ENCODE results near the gene TRAFD1.
A peak's percentile ranks its signal among the peaks of the same experiment; 100 is the strongest.
"Not testable (repeated sequence)": the region's sequence is repeated elsewhere in the genome, so short reads cannot be mapped to it uniquely, and the experiment has no call there.

TRAFD1 gene

DNA sequence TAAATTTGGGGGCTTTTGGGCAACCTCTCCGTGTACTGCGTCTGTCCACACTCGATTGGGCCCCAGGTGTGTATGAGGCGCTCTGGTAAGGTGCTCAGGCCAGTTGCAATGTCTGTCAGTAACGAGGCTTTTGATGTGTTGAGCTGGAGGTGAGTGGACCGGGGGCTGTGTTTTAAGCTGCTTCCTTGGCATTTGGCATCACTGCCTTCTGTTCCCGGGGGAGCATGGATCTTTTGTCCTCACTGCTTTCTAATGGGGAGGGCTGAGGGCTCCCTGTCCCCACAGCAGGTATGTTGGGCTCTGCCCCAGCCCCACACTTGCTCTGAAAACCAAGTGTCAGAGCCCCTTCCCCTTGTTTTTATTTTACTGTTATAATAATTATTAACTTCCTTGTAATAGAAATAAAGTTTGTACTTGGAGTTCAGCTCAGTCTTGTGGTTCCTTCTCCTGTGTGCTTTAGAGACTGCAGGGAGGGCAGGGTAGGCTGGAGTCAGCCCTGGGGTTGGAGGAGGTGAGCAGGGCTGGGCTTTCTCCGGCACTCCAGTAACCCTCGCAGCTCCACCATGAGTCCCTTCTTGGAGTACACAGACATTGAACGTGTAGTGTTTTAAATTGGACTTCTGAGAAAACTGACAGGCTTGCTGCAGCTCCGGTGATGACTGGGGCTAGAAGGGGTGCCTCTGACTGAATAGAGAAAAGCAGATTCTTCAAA lies 28.0 kb downstream of the TRAFD1 start:
- no peak for DNase-seq

- DNase-seq = no peak
Observed at GRCh38 chr12:112153893-112154219, 28.5 kb downstream of the TRAFD1 start.

GRCh38 chr12:112158461-112159145 lies 33.2 kb downstream of the TRAFD1 start:
- DNase-seq = not testable (repeated sequence)

DNA sequence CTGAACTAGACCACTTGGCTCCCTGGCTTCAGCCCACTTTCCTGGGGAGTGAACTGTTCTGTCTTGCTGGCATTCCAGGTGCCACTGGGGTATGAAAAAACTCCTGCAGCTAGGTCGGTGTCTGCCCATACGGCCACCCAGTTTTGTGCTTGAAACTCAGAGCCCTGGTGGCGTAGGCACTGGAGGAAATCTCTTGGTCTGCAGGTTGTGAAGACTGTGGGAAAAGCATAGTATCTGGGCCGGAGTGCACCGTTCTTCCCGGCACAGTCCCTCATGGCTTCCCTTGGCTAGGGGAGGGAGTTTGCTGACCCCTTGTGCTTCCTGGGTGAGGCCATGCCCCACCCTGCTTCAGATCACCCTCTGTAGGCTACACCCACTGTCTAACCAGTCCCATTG lies 33.8 kb downstream of the TRAFD1 start:
- no peak for DNase-seq

- DNase-seq = no peak
Observed at GRCh38 chr12:112160611-112161010, 35.3 kb downstream of the TRAFD1 start.

DNA sequence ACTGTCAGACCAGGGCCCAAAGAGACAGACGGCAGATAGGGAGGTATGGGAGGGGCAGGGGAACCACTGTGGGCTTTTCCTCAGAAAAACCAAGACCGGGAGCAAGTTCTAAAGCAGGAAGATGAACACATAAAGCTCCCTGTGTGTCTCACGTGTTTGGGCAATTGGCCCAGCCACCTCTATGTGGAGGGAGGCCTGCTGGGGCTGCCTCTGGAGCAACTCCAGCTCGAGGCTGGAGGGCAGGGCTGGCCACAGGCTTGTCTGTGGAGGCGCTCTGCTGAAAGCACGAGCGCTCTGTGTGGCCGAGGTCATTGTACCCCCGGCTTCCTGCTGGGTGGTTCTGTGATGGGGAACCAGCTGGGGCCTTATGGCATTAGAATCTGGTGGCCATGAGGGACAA lies 36.4 kb downstream of the TRAFD1 start:
- DNase-seq = no peak

DNA sequence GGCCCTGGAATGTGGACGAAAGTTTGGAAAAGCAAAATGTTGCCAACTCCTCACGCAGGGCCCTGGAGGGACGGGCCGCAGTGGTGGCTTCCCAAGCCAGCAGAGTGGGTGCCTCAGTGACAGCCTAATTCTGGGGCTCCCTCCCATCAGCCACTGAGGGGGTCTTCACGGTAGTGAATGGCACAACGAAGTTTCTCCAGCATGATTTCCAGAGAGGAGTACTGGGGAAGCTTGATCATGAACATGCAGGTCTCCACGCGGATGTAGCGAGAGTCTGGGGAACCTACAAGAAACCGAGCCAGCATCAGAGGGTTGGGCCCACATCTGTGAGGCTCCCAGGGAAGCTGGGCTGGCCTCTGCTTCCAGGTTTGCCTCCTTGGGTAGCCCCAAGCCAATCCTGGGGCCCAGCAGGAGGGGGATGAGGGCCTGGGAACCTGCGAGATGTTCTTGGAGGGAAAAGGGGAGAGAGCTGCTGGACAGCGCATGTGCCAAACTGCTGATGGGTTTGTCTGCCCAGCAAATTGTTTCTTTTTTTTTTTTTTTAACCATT lies 37.0 kb downstream of the TRAFD1 start:
- DNase-seq = no peak

- DNase-seq = peak in 1 of 56 donors; percentile 30
Observed at GRCh38 chr12:112163056-112163455, 37.7 kb downstream of the TRAFD1 start.

DNA sequence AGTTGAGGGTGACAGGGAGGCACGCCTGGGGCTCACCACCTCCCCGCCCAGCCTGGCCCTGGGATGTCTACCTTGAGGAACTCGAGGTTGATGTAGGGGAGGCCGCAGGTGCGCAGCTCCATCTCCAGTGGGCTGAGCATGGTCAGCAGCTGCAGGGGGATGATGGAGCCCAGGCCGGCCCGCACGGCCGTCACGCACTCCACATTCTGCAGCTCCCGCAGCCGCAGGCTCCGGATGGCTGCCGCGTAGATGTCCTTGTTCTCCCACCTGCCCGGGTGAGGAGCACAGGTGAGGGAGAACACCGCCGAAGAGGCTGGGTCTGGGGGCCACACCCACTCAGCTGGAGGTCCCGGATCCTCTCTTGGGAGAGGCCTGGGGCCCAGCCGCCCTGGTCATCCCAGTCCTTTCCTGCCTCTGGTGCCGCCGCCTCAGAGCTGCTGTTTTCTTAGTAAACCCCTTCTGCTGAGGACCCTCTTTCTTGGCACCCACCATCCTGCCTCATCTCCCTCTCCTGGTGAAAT lies 38.2 kb downstream of the TRAFD1 start:
- no peak for DNase-seq

GRCh38 chr12:112164011-112164660 lies 38.8 kb downstream of the TRAFD1 start:
- DNase-seq = no peak

- no peak for DNase-seq
Observed at GRCh38 chr12:112165624-112166023, 40.3 kb downstream of the TRAFD1 start.

- DNase-seq = no peak
Observed at GRCh38 chr12:112166051-112167015, 41.0 kb downstream of the TRAFD1 start.

DNA sequence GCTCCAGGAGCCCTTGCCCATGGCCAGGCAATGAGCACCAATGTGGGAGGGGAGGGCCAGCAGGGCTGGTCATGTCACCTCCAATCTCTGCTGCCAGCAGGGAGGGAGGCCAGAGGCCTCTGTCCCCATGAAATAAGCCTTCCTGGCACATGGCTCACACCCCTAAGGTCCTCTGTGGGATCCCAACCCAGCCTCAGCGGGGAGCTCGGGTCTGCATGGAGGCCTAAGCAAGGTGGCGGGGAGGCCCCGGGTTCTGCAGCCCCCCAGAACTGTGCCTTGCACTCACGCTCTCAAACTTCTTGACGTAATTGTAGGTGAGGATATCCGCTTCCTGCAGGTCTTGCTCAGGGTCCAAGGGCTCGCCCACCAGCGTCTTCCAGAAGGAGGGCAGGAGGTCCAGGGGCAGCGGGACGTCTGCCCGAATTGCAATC lies 41.7 kb downstream of the TRAFD1 start:
- no peak for DNase-seq

DNA sequence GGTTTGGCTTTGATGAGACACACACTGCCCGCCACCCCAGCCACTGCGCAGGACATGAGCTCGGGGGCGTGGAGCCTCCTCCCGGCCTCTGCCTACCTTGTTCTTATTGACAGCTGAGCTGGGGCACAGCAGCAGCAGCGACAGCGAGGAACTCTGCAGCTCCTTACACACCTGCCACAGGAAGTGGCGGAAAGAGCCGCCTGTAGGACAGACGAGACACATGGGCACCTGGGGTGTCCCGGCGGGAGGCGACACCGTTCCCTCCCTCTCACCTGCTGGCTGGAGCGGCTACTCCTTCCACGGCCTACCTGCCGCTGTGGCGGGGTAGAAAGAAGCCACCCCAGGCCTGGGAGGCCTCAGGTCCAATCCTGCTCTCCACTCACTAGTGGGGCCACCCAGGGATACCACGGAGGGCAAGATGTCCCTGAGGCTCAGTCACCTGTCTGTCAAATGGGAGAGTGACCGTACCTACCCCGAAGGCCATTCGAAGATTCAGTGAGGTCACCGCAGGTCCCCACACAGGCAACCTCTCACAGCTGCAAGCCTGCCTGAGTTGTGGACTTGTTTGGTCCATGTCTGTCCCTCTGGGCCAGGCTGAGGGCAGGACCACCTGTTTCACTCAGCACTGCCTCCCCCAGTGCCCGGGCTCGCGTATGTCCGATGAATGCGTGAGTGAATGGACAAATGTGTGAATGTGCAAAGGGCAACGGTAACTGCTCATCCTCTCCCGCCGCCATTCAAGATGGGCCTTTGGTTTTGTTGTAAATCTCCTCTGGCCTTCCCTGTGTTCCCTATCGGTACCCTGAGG lies 42.6 kb downstream of the TRAFD1 start:
- DNase-seq = no peak

DNA sequence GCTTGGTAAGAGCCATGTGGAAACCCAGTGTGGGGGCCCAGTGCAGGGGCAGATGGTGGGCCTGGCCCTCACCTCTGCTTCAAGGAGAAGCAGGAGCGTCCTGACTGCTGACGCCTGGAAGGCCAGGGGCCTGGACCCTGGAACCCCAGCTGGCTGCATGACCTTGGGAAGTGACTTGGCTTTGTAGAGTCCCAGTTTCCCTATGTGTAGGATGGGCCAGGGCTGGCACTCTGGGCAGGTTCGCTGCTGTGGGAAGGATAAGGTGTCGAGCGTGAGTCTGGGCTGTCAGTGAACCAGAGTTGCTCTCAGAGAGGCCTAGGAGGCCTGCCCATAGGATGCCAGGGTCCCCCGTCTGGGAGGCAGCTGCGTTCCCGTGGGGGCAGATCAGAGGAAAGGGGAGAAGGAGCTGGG lies 43.2 kb downstream of the TRAFD1 start:
- DNase-seq = no peak

GRCh38 chr12:112169161-112169872 lies 44.0 kb downstream of the TRAFD1 start:
- no peak for DNase-seq

DNA sequence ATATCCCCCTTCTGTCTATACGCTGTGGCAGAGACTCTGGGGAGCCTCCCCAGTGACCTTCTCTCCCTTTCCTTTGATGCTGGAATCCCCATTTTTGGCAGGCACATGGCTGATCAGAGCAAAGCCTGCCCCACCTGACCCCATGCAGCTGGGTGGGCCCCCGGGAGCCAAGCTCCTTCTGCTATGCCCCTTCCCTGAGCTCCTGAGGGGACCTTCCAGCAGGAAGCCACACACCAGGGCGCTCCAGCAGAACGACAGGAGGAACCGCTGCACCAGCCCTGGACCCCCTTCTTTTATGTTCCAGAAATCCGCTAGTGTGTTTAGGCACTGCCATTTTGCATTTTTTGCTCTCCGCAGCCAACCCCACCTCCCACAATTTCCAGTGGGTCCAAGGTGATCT lies 44.6 kb downstream of the TRAFD1 start:
- DNase-seq = no peak

DNA sequence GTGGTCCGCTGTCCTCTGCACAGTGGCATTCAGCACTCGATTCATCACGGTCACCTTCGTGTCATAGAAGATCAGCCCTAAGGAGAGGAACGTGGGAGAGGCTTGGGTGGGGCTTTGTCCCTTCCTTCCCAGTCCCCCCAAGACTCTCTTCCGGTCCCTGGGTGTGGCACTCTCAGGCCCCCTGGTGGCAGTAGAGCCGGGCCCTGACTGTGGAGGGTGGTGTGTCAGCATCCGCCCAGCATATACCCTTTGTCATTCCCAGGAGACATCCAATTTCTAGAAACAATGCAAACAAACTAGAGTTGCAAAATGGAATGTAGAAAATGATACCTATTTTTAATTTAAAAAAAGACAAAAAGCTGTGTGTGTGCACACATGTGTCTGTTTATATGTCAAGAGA lies 45.0 kb downstream of the TRAFD1 start:
- DNase-seq = peak in 1 of 56 donors; percentile 12

DNA sequence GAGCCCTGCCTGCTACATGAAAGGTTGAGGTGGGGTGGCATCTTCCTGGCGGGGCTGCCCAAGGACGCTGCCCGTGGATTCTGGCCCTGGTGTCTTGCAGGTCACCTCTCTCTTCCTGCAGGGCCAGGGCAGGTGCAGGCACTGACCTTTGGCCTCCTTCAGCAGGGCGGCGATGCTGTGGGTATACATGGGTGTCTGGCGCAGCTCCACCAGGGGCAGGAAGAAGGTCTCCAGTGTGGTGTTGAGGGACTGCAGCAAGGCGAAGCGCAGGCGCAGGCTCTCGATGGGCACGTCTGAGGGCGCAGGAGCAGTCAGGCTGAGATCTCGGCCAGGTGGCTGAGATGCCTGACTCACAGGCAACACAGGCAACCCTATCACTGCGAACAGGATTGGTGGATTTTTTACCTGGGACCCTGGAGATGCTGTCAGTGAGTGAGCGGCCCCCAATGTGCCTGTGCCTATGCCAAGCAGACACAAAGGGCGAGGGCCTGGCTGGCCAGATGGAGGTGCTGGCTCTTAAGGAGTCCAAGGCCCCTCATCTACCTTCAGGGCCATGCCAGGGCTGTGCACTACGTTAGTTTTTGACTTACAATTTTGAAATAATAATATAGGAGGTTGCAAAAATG lies 45.7 kb downstream of the TRAFD1 start:
- DNase-seq = no peak
